Mesenchymal stem cell (in vitro differentiated cells and primary cell): ENCODE measurements around the gene TMEM106A.
A peak's percentile ranks its signal among the peaks of the same experiment; 100 is the strongest.

Source experiments
- DNase-seq: peaks from one replicate; pipeline ENCODE4 v3.0.0-alpha.2; 2013
- H2AFZ ChIP-seq: one replicate; pipeline ENCODE4 v1.6.1; 2013; ENCODE audit warnings: low read depth, mild to moderate bottlenecking, control low read depth, inconsistent platforms, low read length, moderate library complexity
- H2AK5ac ChIP-seq: 2 replicates; pipeline ENCODE4 v1.6.1; 2013; ENCODE audit warnings: low read length, moderate library complexity, mild to moderate bottlenecking, inconsistent platforms; ENCODE audit not compliant: severe bottlenecking
- H2BK120ac ChIP-seq: one replicate; pipeline ENCODE4 v1.6.1; 2013; ENCODE audit warnings: low read depth, mild to moderate bottlenecking, inconsistent platforms, low read length, moderate library complexity
- H2BK12ac ChIP-seq, 2 experiments: one replicate each; pipeline ENCODE4 v1.6.1; 2013; ENCODE audit warnings: inconsistent platforms in 2 of 2, low read length in 2 of 2, mild to moderate bottlenecking in 2 of 2, moderate library complexity in 2 of 2, control low read depth in 1 of 2
- H2BK15ac ChIP-seq: one replicate; pipeline ENCODE4 v1.6.1; 2013; ENCODE audit warnings: mild to moderate bottlenecking, low read depth, inconsistent platforms; ENCODE audit not compliant: poor library complexity, severe bottlenecking
- H2BK5ac ChIP-seq: 2 replicates; pipeline ENCODE4 v1.6.1; 2013; ENCODE audit warnings: low read depth, mild to moderate bottlenecking, low read length, control low read depth, inconsistent platforms; ENCODE audit not compliant: poor library complexity, severe bottlenecking
- H3K14ac ChIP-seq, 2 experiments: one replicate each; pipeline ENCODE4 v1.6.1; 2013; ENCODE audit warnings: inconsistent platforms in 2 of 2, low read length in 2 of 2, control low read depth in 1 of 2, mild to moderate bottlenecking in 1 of 2, moderate library complexity in 1 of 2
- H3K18ac ChIP-seq, 2 experiments: one replicate each; pipeline ENCODE4 v1.6.1; 2013; ENCODE audit warnings: inconsistent platforms in 2 of 2, low read length in 2 of 2, control low read depth in 1 of 2, low read depth in 1 of 2, mild to moderate bottlenecking in 1 of 2
- H3K23ac ChIP-seq, 2 experiments: one replicate each; pipeline ENCODE4 v1.6.1; 2013; ENCODE audit warnings: inconsistent platforms in 2 of 2, low read length in 2 of 2, mild to moderate bottlenecking in 2 of 2, moderate library complexity in 2 of 2, control low read depth in 1 of 2
- H3K27ac ChIP-seq: 2 replicates; pipeline ENCODE4 v1.5.1; 2013; ENCODE audit warnings: mild to moderate bottlenecking, moderate library complexity, low read length, control low read depth, inconsistent platforms; ENCODE audit not compliant: poor library complexity, severe bottlenecking
- H3K27me3 ChIP-seq, 2 experiments: 2 replicates each; pipeline versions ENCODE4 v1.6.1 to v1.7.0; 2013; ENCODE audit warnings: low read length in 2 of 2, mild to moderate bottlenecking in 2 of 2, moderate library complexity in 2 of 2, control low read depth in 1 of 2, inconsistent platforms in 1 of 2; ENCODE audit not compliant: control insufficient read depth in 1 of 2, insufficient read depth in 1 of 2
- H3K36me3 ChIP-seq, 2 experiments: 2 replicates each; pipeline versions ENCODE4 v1.6.1 to v1.7.0; 2013; ENCODE audit warnings: low read length in 2 of 2, control low read depth in 1 of 2, inconsistent platforms in 1 of 2, low read depth in 1 of 2, mild to moderate bottlenecking in 1 of 2; ENCODE audit not compliant: insufficient read depth in 2 of 2, control insufficient read depth in 1 of 2
- H3K4ac ChIP-seq, 2 experiments: one replicate each; pipeline ENCODE4 v1.6.1; 2013; ENCODE audit warnings: inconsistent platforms in 2 of 2, low read length in 2 of 2, mild to moderate bottlenecking in 2 of 2, moderate library complexity in 2 of 2, control low read depth in 1 of 2, low read depth in 1 of 2
- H3K4me1 ChIP-seq: 2 replicates; pipeline ENCODE4 v1.6.1; 2013; ENCODE audit warnings: low read depth, low read length, control low read depth; ENCODE audit not compliant: control insufficient read depth, insufficient read depth
- H3K4me2 ChIP-seq: 2 replicates; pipeline ENCODE4 v1.6.1; 2013; ENCODE audit warnings: low read length, mild to moderate bottlenecking, inconsistent platforms; ENCODE audit not compliant: poor library complexity, severe bottlenecking
- H3K4me3 ChIP-seq, 2 experiments: 2 replicates each; pipeline versions ENCODE4 v1.5.1 to v1.7.0; 2013; ENCODE audit warnings: low read length in 2 of 2, mild to moderate bottlenecking in 2 of 2, control low read depth in 1 of 2, low read depth in 1 of 2; ENCODE audit not compliant: insufficient read depth in 1 of 2
- H3K79me1 ChIP-seq: replicated peaks from 2 replicates; pipeline ENCODE4 v1.6.1; 2013; ENCODE audit warnings: mild to moderate bottlenecking, control low read depth, low read length, inconsistent platforms; ENCODE audit not compliant: poor library complexity, severe bottlenecking
- H3K9ac ChIP-seq: 2 replicates; pipeline ENCODE4 v1.7.0; 2013; ENCODE audit warnings: mild to moderate bottlenecking, low read length, moderate library complexity
- H3K9me3 ChIP-seq: 2 replicates; pipeline ENCODE4 v1.7.0; 2013; ENCODE audit warnings: mild to moderate bottlenecking, low read length; ENCODE audit not compliant: control insufficient read depth
- H4K8ac ChIP-seq: one replicate; pipeline ENCODE4 v1.6.1; 2013; ENCODE audit warnings: inconsistent platforms, mild to moderate bottlenecking, low read length, moderate library complexity
- H4K91ac ChIP-seq: one replicate; pipeline ENCODE4 v1.6.1; 2013; ENCODE audit warnings: mild to moderate bottlenecking, low read length, inconsistent platforms
- WGBS: methylation state at CpG from one replicate; pipeline ENCODE4 v1.1.7; 2013; ENCODE audit warnings: mixed read lengths; 5-methylcytosine and 5-hydroxymethylcytosine counted together

TMEM106A gene

GRCh38 chr17:43170140-43170765 lies 41.4 kb upstream of the TMEM106A start:
- H2BK5ac ChIP-seq, result no peak overlapping the region
- no peak overlapping the region for H2BK15ac ChIP-seq
- no peak overlapping the region for H3K23ac ChIP-seq
- H3K9me3 ChIP-seq, result no peaks in the 10 kb centered on the region
- peak overlapping the region; percentile 88 to 92 for H3K4me3 ChIP-seq
- peaks cover 4% of the 10 kb centered on the region in 2 experiments for H3K36me3 ChIP-seq
- H3K79me1 ChIP-seq, result peaks cover 11% of the 10 kb centered on the region
- H3K27ac ChIP-seq, result peak overlapping the region; percentile 96
- H4K91ac ChIP-seq, result no peak overlapping the region
- peak overlapping the region; percentile 83 for H4K8ac ChIP-seq
- H2AFZ ChIP-seq, result peak overlapping the region; percentile 97
- H3K4me1 ChIP-seq, result peaks cover 11% of the 10 kb centered on the region
- no peak overlapping the region for H3K14ac ChIP-seq
- H2AK5ac ChIP-seq, result no peak overlapping the region
- no peak overlapping the region for H2BK120ac ChIP-seq
- H3K4me2 ChIP-seq, result peak overlapping the region; percentile 98
- WGBS, result under 1% methylated on average over 26 of the region's 27 CpGs
- DNase-seq, result peak; percentile 99
- peak overlapping the region in 1 of 2 experiments; percentile 6 for H2BK12ac ChIP-seq
- peak overlapping the region; percentile 76 to 92 for H3K18ac ChIP-seq
- no peaks in the 10 kb centered on the region for H3K27me3 ChIP-seq
- H3K9ac ChIP-seq, result peak overlapping the region; percentile 99
- peak overlapping the region; percentile 27 to 99 for H3K4ac ChIP-seq

- no peaks in the 10 kb centered on the region for H3K27me3 ChIP-seq
- no peak within 1 kb of the TSS for H3K14ac ChIP-seq
- peak within 1 kb of the TSS; percentile 89 to 99 for H3K4ac ChIP-seq
- H3K79me1 ChIP-seq, result peaks cover 11% of the 10 kb centered on the region
- peak within 1 kb of the TSS; percentile 50 to 72 for H2BK12ac ChIP-seq
- peak within 1 kb of the TSS; percentile 80 for H4K91ac ChIP-seq
- WGBS, result under 1% methylated on average over 38 of the region's 41 CpGs
- peak within 1 kb of the TSS; percentile 60 for H2BK15ac ChIP-seq
- H3K23ac ChIP-seq, result no peak within 1 kb of the TSS
- H3K27ac ChIP-seq, result peak within 1 kb of the TSS; percentile 96
- H3K36me3 ChIP-seq, result peaks cover 4 to 12% of the 10 kb centered on the region in 2 experiments
- peak within 1 kb of the TSS; percentile 61 for H2BK5ac ChIP-seq
- peak; percentile 99 for DNase-seq
- H3K4me1 ChIP-seq, result peaks cover 11% of the 10 kb centered on the region
- H3K4me3 ChIP-seq, result peak within 1 kb of the TSS; percentile 88 to 92
- H2AK5ac ChIP-seq, result peak within 1 kb of the TSS; percentile 90
- H3K18ac ChIP-seq, result peak within 1 kb of the TSS; percentile 76 to 92
- peak within 1 kb of the TSS; percentile 98 for H3K4me2 ChIP-seq
- peak within 1 kb of the TSS; percentile 61 for H2BK120ac ChIP-seq
- H2AFZ ChIP-seq, result peak within 1 kb of the TSS; percentile 97
- peak within 1 kb of the TSS; percentile 99 for H3K9ac ChIP-seq
- peak within 1 kb of the TSS; percentile 83 for H4K8ac ChIP-seq
- no peaks in the 10 kb centered on the region for H3K9me3 ChIP-seq
These were observed 40.7 kb upstream of the TMEM106A start, which contains the start of gene NBR1 for GRCh38 chr17:43170766-43171585. Gene NBR1 (plus strand): TSS chr17:43171214. CDS start chr17:43175800, 4,586 bp downstream.

- Histone ChIP-seq H2BK12ac (peak overlapping the region; percentile 50 to 72), H4K8ac (peak overlapping the region; percentile 63), H2BK5ac (peak overlapping the region; percentile 61), H3K4me1 (peaks cover 11% of the 10 kb centered on the region), H3K4me2 (peak overlapping the region; percentile 82), H3K9ac (peak overlapping the region; percentile 99), H3K79me1 (peaks cover 10% of the 10 kb centered on the region), H2BK120ac (peak overlapping the region; percentile 61), H3K23ac (no peak overlapping the region), H4K91ac (peak overlapping the region; percentile 31), H3K36me3 (peaks cover 4 to 20% of the 10 kb centered on the region in 2 experiments), H3K14ac (no peak overlapping the region), H3K27ac (peak overlapping the region; percentile 95), H3K9me3 (no peaks in the 10 kb centered on the region), H3K4me3 (peak overlapping the region; percentile 62 to 88), H3K4ac (peak overlapping the region; percentile 89 to 92), H2BK15ac (peak overlapping the region; percentile 60), H3K18ac (peak overlapping the region; percentile 66 to 72), H2AK5ac (peak overlapping the region; percentile 90), H2AFZ (no peak overlapping the region), H3K27me3 (no peaks in the 10 kb centered on the region)
- peak; percentile 90 for DNase-seq
- 44% methylated on average over 12 of the region's 12 CpGs for WGBS
These were observed 39.8 kb upstream of the TMEM106A start for GRCh38 chr17:43171586-43172487.
